Common myeloid progenitor, CD34-positive (primary cell): ENCODE results near the gene SGMS1.

Source experiments
- CTCF ChIA-PET: fragments of 350-600 bp; sonication (Branson Sonifier 250); formaldehyde crosslinking; loops from one replicate; lab custom pipeline; 2021; ENCODE audit warnings: antibody characterized with exemption; lab: Charles Lee
- POLR2A ChIA-PET: fragments of 350-600 bp; sonication (Branson Sonifier 250); formaldehyde crosslinking; loops from one replicate; lab custom pipeline; 2021; ENCODE audit warnings: antibody characterized with exemption; lab: Charles Lee
- DNase-seq, 3 donors: peaks; one replicate each; pipeline versions ENCODE4 v3.0.0 to v3.0.0-alpha.2; 2013
- H3K27ac ChIP-seq, 2 experiments: 1 replicate in 1 of 2; 2 replicates in 1 of 2; pipeline ENCODE4 v1.7.0; 2013; ENCODE audit warnings: inconsistent platforms in 2 of 2, low read length in 2 of 2, mild to moderate bottlenecking in 2 of 2, low read depth in 1 of 2, moderate library complexity in 1 of 2; ENCODE audit not compliant: severe bottlenecking in 2 of 2, insufficient read depth in 1 of 2, poor library complexity in 1 of 2
- H3K27me3 ChIP-seq, 5 experiments: replicated peaks in 2 of 5; 1 replicate in 3 of 5; 2 replicates in 2 of 5; pipeline versions ENCODE4 v1.6.1 to v1.7.0; 2013; ENCODE audit warnings: low read length in 4 of 5, mild to moderate bottlenecking in 2 of 5, moderate library complexity in 2 of 5, inconsistent platforms in 1 of 5; ENCODE audit not compliant: insufficient read depth in 5 of 5, control insufficient read depth in 4 of 5
- H3K36me3 ChIP-seq, 4 experiments: 1 replicate in 2 of 4; 2 replicates in 2 of 4; pipeline versions ENCODE4 v1.6.1 to v1.7.0; 2013; ENCODE audit warnings: low read length in 3 of 4, control low read depth in 1 of 4, mild to moderate bottlenecking in 1 of 4; ENCODE audit not compliant: control insufficient read depth in 4 of 4, insufficient read depth in 4 of 4
- H3K4me1 ChIP-seq, 4 experiments: 1 replicate in 3 of 4; 2 replicates in 1 of 4; pipeline versions ENCODE4 v1.6.1 to v1.7.1; 2013; ENCODE audit warnings: low read length in 3 of 4, mild to moderate bottlenecking in 3 of 4, control low read depth in 1 of 4, inconsistent platforms in 1 of 4, moderate library complexity in 1 of 4; ENCODE audit not compliant: control insufficient read depth in 4 of 4, insufficient read depth in 4 of 4; ENCODE audit errors: control extremely low read depth in 1 of 4
- H3K4me3 ChIP-seq, 7 experiments: 1 replicate in 4 of 7; 2 replicates in 3 of 7; pipeline versions ENCODE4 v1.5.1 to v1.7.0; 2013; ENCODE audit warnings: mild to moderate bottlenecking in 7 of 7, low read length in 6 of 7, moderate library complexity in 6 of 7, inconsistent platforms in 2 of 7, low read depth in 2 of 7, control low read depth in 1 of 7; ENCODE audit not compliant: insufficient read depth in 4 of 7, control insufficient read depth in 1 of 7; ENCODE audit errors: extremely low read depth in 1 of 7
- H3K9me3 ChIP-seq, 5 experiments: 1 replicate in 4 of 5; 2 replicates in 1 of 5; pipeline versions ENCODE4 v1.6.1 to v1.7.1; 2013; ENCODE audit warnings: low read length in 4 of 5, mild to moderate bottlenecking in 2 of 5, inconsistent platforms in 1 of 5, low read depth in 1 of 5, moderate library complexity in 1 of 5; ENCODE audit not compliant: control insufficient read depth in 4 of 5, insufficient read depth in 2 of 5; ENCODE audit errors: control extremely low read depth in 1 of 5
- WGBS: methylation state at CpG from one replicate; pipeline ENCODE4 v1.1.5; 2013; ENCODE audit not compliant: insufficient coverage; 5-methylcytosine and 5-hydroxymethylcytosine counted together

The SGMS1 gene

GRCh38 chr10:50523357-50523756, 100.4 kb downstream of the SGMS1 start:
- H3K27me3 ChIP-seq: no peaks in the 10 kb centered on the region
- CTCF ChIA-PET: no interaction called here
- no peak for DNase-seq

DNA sequence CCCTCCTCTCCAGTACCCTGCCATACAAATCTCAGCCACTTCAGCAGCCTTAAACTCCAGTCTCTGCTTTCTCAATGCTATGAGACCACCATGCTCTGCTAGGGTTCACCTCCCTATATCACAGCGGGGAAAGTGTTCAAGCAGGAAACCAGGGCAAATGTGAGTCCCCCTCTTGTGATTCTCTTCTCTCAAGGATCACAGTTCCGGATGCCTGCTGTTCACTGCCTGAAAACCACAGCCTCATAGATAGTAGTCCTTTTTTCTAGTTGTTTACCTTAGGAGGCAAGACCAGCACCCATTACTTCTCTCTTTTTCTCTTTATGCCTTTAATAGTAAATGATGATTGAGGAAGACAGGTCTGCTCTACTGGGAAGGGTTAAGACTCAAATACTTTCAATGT, 100.8 kb downstream of the SGMS1 start:
- DNase-seq: no peak
- ChIA-PET POLR2A (no interaction called here), CTCF (no interaction called here)
- H3K27ac ChIP-seq: no peak overlapping the region
- WGBS: 100% methylated on average over 1 of the region's 2 CpGs
- no peaks in the 10 kb centered on the region for H3K9me3 ChIP-seq
- peaks cover 0 to 7% (median 1%) of the 10 kb centered on the region in 4 experiments for H3K36me3 ChIP-seq
- H3K27me3 ChIP-seq: no peaks in the 10 kb centered on the region
- H3K4me1 ChIP-seq: peaks cover 0 to 4% (median 0%) of the 10 kb centered on the region in 4 experiments
- no peak overlapping the region for H3K4me3 ChIP-seq

More at GRCh38 chr10:50523357-50523756, 100.4 kb downstream of the SGMS1 start:
- H3K36me3 ChIP-seq: peaks cover 0 to 7% (median 1%) of the 10 kb centered on the region in 4 experiments
- no peaks in the 10 kb centered on the region for H3K9me3 ChIP-seq
- H3K27ac ChIP-seq: no peak overlapping the region
- POLR2A ChIA-PET: no interaction called here
- H3K4me3 ChIP-seq: no peak overlapping the region
- peaks cover 0 to 4% (median 0%) of the 10 kb centered on the region in 4 experiments for H3K4me1 ChIP-seq

DNA sequence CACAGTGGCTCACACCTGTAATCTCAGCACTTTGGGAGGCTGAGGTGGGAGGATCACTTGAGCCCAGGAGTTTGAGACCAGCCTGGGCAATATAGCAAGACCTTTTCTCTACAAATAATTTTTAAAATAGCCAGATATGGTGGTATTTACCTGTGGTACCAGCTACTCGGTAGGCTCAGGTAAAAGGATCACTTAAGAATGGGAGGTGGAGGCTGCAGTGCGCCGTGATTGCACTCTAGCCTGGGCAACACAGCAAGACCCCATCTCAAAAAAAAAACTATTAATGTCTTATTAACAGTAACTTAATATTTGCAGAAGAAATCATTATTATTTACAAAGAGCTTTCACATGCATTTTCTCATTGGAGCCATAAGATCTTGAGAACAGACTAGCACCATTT, 103.6 kb downstream of the SGMS1 start:
- WGBS: no CpG with 5 or more reads among the region's 3 CpGs
- ChIA-PET POLR2A (no interaction called here), CTCF (interaction anchor here (0.6 kb wide), 1 partner anchor 13 kb away, joined by 3 read pairs; no protein-coding TSS in a partner anchor)
- Histone ChIP-seq H3K4me3 (no peak overlapping the region), H3K4me1 (no peaks in the 10 kb centered on the region), H3K27me3 (no peaks in the 10 kb centered on the region), H3K27ac (no peak overlapping the region), H3K9me3 (no peaks in the 10 kb centered on the region), H3K36me3 (peaks cover 0 to 5% (median 1%) of the 10 kb centered on the region in 4 experiments)
- no peak for DNase-seq

DNA sequence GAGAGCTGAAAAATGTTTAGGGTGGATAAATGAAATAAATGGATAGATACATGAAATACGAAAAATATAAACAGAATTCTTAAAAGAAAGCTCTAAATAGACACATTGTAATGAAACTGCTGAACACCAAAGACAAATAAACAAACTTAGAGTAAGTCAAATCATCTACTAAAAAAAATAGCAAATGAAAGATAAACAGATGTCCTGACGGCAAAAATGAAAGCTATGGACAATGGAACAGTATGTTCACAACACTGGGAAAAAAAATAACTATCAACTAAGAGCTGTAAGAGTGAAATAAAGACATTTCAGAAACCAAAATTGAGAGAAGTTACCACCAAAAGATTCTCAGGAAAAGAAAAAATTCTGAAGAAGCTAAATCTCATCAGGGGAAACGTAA, 106.1 kb downstream of the SGMS1 start:
- Histone ChIP-seq H3K9me3 (no peaks in the 10 kb centered on the region), H3K36me3 (peaks cover 0 to 4% (median 2%) of the 10 kb centered on the region in 4 experiments), H3K4me1 (peaks cover 0 to 4% (median 0%) of the 10 kb centered on the region in 4 experiments), H3K27me3 (no peaks in the 10 kb centered on the region), H3K27ac (no peak overlapping the region), H3K4me3 (no peak overlapping the region)
- ChIA-PET CTCF (no interaction called here), POLR2A (no interaction called here)
- DNase-seq: no peak
- WGBS: no CpG with 5 or more reads among the region's 3 CpGs

DNA sequence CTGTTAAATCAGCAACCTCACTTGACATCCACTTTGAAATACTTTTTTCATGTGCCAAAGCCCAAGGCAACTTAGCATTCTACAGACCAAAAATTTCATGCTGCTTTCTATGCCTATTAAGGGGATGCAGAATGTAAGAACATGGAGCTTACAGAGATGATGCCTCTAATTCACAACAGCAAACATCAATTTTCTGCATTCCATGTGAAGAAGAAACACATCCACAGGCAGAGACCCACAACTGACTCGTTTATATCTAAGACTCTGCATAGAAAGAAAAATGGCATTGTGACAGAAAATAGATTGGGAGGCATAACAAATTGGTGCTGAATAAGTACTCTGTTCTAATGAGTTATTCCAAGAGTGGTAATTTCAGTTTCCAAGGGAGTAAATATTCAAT, 107.6 kb downstream of the SGMS1 start:
- no peak overlapping the region for H3K27ac ChIP-seq
- no peak overlapping the region for H3K4me3 ChIP-seq
- H3K9me3 ChIP-seq: no peaks in the 10 kb centered on the region
- ChIA-PET CTCF (no interaction called here), POLR2A (no interaction called here)
- no peak for DNase-seq
- no peaks in the 10 kb centered on the region for H3K27me3 ChIP-seq
- peaks cover 0 to 4% (median 0%) of the 10 kb centered on the region in 4 experiments for H3K4me1 ChIP-seq
- WGBS: no CpG with 5 or more reads among the region's 1 CpG
- peaks cover 0 to 4% (median 2%) of the 10 kb centered on the region in 4 experiments for H3K36me3 ChIP-seq

DNA sequence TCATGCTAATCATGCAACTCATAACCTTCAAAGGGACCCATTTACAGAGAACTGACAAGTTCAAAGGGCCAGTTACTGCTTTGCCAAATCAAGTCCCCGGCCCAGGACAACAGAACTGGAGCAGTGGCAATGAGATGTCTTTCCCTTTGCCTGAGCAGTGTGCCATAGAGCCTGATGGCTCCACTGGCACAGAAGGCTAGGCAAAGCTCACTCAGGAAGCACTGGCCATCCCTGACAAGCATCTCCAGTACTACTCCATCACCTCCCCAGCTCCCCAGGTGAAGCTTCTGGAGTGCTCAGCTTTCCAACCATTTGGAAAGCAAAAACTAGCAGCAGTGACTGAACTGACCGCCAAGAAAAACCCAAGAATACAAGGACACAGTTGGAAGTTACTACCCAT, 108.3 kb downstream of the SGMS1 start:
- H3K36me3 ChIP-seq: peaks cover 0 to 4% (median 2%) of the 10 kb centered on the region in 4 experiments
- no peaks in the 10 kb centered on the region for H3K27me3 ChIP-seq
- ChIA-PET POLR2A (no interaction called here), CTCF (no interaction called here)
- no CpG with 5 or more reads among the region's 2 CpGs for WGBS
- H3K4me1 ChIP-seq: peaks cover 0 to 4% (median 0%) of the 10 kb centered on the region in 4 experiments
- no peak overlapping the region for H3K27ac ChIP-seq
- DNase-seq: no peak
- H3K9me3 ChIP-seq: no peaks in the 10 kb centered on the region
- H3K4me3 ChIP-seq: no peak overlapping the region

GRCh38 chr10:50514995-50515394, 108.8 kb downstream of the SGMS1 start:
- H3K9me3 ChIP-seq: no peaks in the 10 kb centered on the region
- 100% methylated on average over 1 of the region's 2 CpGs for WGBS
- H3K36me3 ChIP-seq: peaks cover 0 to 4% (median 2%) of the 10 kb centered on the region in 4 experiments
- no peak overlapping the region for H3K4me3 ChIP-seq
- POLR2A ChIA-PET: no interaction called here
- peaks cover 0 to 4% (median 0%) of the 10 kb centered on the region in 4 experiments for H3K4me1 ChIP-seq
- CTCF ChIA-PET: no interaction called here
- H3K27me3 ChIP-seq: no peaks in the 10 kb centered on the region
- no peak for DNase-seq
- H3K27ac ChIP-seq: no peak overlapping the region
